ENCODE measurements around the gene ZSWIM5.
"Not testable (repeated sequence)": the region's sequence is repeated elsewhere in the genome, so short reads cannot be mapped to it uniquely, and the experiment has no call there.

The ZSWIM5 gene

DNA sequence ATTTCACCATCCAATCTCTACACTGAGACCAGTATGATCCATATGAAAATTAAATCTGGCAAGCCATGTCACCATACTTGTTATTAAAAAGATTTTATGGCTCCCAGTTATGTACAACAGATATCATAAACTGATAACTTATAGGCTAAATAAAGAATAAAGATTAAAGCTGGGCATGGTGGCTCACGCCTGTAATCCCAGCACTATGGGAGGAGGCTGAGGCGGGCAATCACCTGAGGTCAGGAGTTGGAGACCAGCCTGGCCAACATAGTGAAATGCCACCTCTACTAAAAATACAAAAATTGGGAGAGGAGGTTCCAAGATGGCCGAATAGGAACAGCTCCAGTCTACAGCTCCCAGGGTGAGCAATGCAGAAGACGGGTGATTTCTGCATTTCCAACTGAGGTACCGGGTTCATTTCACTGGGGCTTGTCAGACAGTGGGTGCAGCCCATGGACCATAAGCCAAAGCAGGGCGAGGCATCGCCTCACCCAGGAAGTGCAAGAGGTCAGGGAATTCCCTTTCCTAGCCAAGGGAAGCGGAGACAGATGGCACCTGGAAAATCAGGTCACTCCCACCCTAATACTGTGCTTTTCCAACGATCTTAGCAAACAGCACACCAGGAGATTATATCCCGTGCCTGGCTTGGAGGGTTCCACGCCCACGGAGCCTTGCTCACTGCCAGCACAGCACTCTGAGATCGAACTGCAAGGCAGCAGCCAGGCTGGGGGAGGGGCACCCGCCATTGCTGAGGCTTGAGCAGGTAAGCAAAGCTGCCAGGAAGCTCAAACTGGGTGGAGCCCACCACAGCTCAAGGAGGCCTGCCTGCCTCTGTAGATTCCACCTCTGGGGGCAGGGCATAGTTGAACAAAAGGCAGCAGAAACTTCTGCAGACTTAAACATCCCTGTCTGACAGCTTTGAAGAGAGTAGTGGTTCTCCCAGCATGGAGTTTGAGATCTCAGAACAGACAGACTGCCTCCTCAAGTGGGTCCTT, 44.1 kb downstream of the ZSWIM5 start:
- in situ Hi-C loops (cut with HindIII; ENCODE audit: low sequenced_read_pairs); DNase-seq (ENCODE audit: low read depth, low spot score); H3K4me3 ChIP-seq (ENCODE audit: low read depth, low read length): not testable (repeated sequence)

DNA sequence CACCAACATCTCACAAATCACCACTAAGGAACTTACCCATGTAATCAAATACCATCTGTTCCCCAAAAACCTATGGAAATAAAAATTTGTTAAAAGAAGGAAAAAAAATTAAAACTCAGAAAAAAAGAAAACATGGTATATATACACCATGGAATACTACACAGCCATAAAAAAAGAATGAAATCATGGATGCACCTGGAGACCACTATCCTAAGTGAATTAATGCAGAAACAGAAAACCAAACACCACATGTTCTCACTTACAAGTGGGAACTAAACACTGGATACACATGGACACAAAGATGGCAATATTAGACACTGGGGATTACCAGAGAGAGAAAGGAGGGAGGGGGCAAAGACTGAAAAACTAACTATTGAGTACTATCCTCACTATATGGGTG, 50.4 kb downstream of the ZSWIM5 start:
- in situ Hi-C loops (cut with HindIII; ENCODE audit: low sequenced_read_pairs): no loop called here

DNA sequence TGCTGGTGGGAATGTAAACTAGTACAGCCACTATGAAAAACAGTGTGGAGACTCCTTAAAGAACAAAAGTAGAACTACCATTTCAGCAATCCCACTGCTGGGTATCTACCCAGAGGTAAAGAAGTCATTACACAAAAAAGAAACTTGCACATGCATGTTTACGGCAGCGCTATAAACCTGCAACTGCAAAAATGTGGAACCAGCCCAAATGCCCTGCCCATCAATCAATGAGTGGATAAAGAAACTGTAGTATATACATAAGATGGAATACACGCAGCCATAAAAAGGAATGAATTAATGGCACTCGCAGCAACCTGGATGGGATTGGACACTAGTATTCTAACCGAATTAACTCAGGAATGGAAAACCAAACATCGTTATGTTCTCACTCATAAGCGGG, 51.0 kb downstream of the ZSWIM5 start:
- no peak overlapping the region for H3K4me3 ChIP-seq (ENCODE audit: low read depth, low read length)
- in situ Hi-C loops (cut with HindIII; ENCODE audit: low sequenced_read_pairs): no loop called here
- no peak for DNase-seq (ENCODE audit: low read depth, low spot score)
- TF ChIP-seq, protein P1, sequence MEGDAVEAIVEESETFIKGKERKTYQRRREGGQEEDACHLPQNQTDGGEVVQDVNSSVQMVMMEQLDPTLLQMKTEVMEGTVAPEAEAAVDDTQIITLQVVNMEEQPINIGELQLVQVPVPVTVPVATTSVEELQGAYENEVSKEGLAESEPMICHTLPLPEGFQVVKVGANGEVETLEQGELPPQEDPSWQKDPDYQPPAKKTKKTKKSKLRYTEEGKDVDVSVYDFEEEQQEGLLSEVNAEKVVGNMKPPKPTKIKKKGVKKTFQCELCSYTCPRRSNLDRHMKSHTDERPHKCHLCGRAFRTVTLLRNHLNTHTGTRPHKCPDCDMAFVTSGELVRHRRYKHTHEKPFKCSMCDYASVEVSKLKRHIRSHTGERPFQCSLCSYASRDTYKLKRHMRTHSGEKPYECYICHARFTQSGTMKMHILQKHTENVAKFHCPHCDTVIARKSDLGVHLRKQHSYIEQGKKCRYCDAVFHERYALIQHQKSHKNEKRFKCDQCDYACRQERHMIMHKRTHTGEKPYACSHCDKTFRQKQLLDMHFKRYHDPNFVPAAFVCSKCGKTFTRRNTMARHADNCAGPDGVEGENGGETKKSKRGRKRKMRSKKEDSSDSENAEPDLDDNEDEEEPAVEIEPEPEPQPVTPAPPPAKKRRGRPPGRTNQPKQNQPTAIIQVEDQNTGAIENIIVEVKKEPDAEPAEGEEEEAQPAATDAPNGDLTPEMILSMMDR (IDR thresholded peaks at IDR 0.05; ENCODE audit: low read depth, low read length): no peak

More for the DNA sequence above, 50.4 kb downstream of the ZSWIM5 start:
- DNase-seq (ENCODE audit: low read depth, low spot score): no peak
- no peak overlapping the region for H3K4me3 ChIP-seq (ENCODE audit: low read depth, low read length)
- TF ChIP-seq, protein P1 (IDR thresholded peaks at IDR 0.05; ENCODE audit: low read depth, low read length): no peak

DNA sequence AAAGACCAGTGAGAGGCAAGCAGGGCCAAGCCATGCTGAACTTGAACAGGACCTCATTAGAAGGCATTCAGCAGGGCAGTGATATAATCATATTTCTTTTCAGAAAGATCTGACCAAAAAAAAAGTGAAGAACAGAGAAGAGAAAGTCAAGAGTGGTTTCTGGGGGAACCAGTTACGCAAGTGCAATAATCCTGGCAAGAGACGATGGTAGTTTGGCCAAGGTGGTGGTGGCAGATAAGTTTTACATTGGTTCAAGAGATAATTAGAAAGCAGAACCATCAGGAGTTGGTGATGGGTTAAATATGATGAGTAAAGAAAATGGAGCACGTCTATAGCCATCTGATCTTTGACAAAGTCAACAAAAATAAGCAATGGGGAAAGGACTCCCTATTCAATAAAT, 54.3 kb downstream of the ZSWIM5 start:
- TF ChIP-seq, protein P1 (IDR thresholded peaks at IDR 0.05; ENCODE audit: low read depth, low read length): no peak
- in situ Hi-C loops (cut with HindIII; ENCODE audit: low sequenced_read_pairs): no loop called here
- DNase-seq (ENCODE audit: low read depth, low spot score): no peak
- no peak overlapping the region for H3K4me3 ChIP-seq (ENCODE audit: low read depth, low read length)

DNA sequence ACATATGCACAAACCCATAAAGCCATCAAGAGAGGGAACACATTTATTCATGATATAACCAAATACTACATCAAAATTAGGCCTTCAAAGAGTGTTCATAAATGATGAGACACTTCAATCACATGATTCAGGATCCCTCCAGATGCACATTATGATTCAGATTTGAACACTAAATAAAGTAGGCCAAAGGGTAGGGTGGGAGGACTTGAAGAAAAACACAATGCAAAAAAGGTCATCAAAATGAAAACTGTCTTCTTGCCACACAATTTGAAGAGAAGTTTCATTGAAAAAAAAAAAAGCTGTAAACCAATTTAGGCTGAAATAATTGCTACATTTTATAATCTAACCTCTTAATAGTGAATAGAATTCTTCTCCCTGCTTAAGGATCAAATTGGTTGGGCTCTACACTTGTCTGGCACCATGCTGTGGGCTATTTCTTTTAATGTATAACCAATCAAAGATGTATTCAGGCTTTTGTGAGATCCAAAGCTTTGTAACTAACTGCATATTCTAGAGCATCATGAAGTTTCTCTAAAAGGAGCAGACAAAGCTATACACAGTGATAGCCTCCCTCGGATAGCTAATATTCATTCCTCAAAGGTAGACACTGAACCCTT, 58.1 kb downstream of the ZSWIM5 start:
- no peak overlapping the region for H3K4me3 ChIP-seq (ENCODE audit: low read depth, low read length)
- TF ChIP-seq, protein P1 (IDR thresholded peaks at IDR 0.05; ENCODE audit: low read depth, low read length): no peak
- in situ Hi-C loops (cut with HindIII; ENCODE audit: low sequenced_read_pairs): no loop called here
- no peak for DNase-seq (ENCODE audit: low read depth, low spot score)

DNA sequence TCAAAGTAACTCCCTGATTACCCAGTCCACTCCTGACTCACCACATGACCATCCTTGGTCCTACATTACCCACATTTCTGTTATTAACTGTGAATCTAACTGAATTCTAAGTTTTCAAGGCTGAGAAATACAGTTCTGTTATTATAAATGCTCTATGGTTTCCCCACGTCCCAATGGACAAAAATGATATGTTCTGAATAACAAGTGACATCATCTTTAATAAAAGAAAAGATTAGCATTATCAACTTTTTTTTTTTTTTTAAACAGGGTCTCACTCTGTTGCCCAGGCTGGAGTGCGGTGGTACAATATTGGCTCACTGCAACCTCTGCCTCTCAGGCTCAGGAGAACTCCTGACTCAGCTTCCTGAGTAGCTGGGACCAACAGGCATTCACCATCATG, 59.6 kb downstream of the ZSWIM5 start:
- H3K4me3 ChIP-seq (ENCODE audit: low read depth, low read length): no peak overlapping the region
- DNase-seq (ENCODE audit: low read depth, low spot score): no peak
- in situ Hi-C loops (cut with HindIII; ENCODE audit: low sequenced_read_pairs): no loop called here
- TF ChIP-seq, protein P1 (IDR thresholded peaks at IDR 0.05; ENCODE audit: low read depth, low read length): no peak

Measured in astrocyte of the spinal cord (primary cell).